GM21360 (cell line): ENCODE results near the gene SLC34A1.
"Not testable (repeated sequence)": the region's sequence is repeated elsewhere in the genome, so short reads cannot be mapped to it uniquely, and the experiment has no call there.

Experiments
- ATAC-seq: cut with Tn5 transposase; IDR thresholded peaks from one replicate; pipeline ENCODE4 v1.9.1; 2021; ENCODE audit warnings: mild to moderate bottlenecking, moderate library complexity; ENCODE audit not compliant: unreplicated experiment

The SLC34A1 gene

GRCh38 chr5:177367981-177368868 is 16.0 kb upstream of the SLC34A1 start:
- ATAC-seq = no peak

GRCh38 chr5:177368869-177369644 is 15.2 kb upstream of the SLC34A1 start:
- ATAC-seq = no peak

GRCh38 chr5:177369645-177370440 is 14.4 kb upstream of the SLC34A1 start:
- ATAC-seq = no peak

- ATAC-seq = no peak
Observed at GRCh38 chr5:177370488-177371119, 13.6 kb upstream of the SLC34A1 start.

DNA sequence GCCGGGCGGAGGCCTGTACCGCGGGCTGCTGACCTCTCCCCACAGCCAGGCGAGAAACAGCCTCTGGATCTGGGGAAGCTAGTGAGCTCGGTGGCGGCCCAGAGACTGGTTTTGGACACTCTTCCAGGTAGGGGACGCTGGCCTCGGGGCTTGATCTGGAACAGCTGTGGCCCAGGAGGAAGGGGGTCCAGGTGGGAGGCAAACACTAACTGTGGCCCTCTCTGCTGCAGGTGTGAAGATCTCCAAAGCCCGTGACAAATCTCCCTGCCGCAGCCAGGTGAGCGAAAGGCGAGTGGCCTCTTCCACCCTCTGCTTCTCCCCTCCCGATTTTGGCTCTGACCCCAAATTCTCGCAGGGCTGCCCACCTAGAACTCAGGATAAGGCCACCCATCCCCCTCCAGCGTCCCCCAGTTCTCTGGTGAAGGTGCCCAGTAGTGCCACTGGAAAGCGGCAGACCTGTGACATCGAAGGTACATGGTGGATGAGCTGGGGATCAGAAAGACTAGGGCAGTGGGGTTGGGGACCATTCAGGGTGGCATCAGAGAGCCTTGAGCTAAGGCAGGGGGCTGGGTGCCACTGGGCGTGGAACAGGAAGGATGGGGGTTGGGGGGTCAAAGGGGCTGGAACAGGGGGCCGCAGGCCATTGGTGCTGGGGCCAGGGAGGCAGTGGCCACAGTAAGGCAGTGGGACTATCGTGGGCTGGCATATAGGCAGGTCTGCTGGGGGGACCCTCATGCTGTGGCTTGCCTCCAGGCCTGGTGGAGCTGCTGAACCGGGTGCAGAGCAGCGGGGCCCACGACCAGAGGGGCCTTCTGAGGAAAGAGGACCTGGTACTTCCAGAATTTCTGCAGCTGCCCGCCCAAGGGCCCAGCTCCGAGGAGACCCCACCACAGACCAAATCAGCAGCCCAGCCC is 12.9 kb upstream of the SLC34A1 start:
- ATAC-seq = no peak

GRCh38 chr5:177372034-177372896 is 12.0 kb upstream of the SLC34A1 start:
- ATAC-seq = no peak

DNA sequence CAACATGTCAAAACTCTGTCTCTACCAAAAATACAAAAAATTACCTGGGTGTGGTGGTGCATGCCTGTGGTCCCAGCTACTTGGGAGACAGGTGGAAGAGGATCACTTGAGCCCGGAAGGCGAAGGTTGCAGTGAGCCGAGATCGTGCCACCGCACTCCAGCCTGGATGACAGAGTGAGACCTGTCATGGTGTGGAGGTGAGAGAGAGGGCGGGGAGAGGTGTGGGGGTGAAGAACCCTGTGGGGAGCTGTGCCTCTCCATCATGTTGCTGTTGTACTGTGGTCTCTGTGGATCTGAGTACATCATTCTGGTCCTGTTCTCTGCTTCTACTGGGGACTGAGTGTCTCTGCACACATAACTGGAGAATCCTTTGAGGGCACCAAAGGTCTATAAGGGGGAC is 11.3 kb upstream of the SLC34A1 start:
- ATAC-seq = no peak

GRCh38 chr5:177373806-177374205 is 10.4 kb upstream of the SLC34A1 start:
- no peak for ATAC-seq

GRCh38 chr5:177374211-177374610 is 10.0 kb upstream of the SLC34A1 start:
- ATAC-seq = no peak

DNA sequence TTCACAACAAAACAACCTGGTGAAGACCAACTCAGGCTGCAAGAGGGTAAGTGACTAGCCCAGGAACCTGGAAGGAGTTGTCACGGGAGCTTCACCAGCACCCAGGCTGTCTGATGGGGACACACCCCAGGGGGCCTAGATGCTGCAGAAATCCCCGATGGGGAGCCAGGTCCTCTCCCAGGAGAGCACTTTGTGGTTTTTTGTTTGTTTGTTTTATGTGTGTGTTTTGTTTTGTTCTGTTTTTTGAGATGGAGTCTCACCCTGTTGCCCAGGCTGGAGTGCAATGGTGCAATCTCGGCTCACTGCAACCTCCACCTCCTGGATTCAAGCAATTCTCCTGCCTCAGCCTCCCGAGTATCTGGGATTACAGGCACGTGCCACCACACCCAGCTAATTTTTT is 8.7 kb upstream of the SLC34A1 start:
- ATAC-seq = not testable (repeated sequence)

GRCh38 chr5:177376107-177376506 is 8.1 kb upstream of the SLC34A1 start:
- ATAC-seq = no peak

DNA sequence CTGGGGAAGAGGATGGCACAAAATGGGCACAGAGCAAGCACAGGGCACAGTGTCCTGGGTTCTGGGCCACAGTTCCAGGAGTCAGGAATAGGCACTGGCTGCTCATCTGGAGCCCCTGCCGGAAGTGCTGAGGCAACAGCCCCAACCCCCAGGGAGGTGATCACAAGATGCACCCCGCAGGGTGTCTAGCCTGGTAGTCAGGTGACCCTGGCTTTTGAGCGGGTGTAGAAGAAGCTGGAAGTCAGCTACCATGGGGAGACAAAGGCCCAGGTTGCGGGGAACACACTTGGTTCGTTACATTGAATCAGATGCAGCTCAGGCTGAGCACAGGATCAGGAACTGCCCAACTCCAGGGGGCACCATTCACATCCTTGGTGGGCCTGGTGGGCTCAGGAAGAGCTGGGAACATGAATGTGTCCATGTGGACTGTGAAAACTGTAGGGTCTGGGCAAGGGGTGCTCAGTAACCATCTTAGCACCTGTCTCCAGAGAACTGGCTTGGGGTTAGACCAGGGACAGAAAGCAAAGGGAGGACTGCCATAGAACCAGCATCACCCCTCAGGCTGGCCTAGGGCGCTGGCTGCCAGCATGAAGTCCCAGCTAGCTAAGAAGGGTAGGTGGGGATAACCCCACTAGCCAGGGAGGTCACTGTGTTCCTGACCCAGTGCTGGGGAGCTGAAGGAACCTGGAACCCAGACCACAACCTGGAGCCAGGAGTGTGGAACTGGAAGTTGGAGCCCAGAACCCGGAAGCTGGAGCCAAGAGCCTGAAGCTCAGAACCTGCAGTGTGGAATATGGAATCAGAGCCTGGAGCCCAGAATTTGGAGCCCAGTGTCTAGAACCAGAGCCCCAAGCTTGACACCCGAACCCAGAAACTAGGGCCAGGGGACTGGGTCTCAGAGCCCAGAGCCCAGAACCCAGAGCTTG is 6.1 kb upstream of the SLC34A1 start:
- ATAC-seq = no peak

DNA sequence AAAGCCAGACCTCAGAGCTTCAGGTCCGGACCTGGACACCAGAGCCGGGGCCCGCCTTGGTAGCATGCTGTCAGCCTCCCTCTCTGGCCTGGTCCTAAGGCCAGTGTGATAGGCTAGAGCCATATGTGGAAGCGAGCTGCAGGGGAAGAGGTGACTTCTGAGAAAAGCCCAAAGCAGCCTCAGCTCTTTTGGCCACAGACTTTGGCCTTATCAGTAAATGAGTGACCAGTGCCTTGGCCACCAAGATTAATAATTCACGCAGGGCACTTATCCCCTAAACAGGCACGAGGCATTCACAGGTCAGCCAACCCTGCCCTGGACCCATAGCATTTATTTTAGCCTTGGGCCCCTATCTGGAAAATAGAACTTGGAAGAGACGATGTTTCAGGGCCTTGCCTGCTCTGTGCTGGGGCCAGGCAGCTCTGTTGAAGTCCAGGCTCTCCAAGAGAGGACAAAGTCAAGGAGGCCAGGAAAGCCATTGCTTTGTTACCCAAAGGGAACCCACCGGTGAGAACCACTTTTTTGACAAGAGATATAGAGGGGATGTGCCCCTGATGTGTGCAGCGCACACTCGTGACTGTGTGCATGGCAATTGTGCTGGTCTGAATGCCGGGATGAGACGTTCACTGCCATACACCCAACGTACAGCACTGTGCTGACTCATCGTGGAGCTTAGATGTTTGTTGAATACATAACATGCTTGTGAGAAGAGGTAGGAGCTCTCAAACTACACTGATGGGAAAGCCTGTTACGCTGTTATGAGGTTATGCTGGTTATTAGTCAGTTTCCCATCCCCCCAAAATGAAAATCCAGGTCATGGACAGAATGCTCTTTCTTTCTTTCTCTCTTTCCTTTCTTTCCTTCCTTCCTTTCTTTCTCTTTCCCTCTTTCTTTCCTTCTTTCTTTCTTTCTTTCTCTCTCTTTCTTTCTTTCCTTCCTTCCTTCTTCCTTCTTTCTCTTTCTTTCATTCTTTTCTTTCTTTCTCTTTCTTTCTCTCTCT is 5.0 kb upstream of the SLC34A1 start:
- ATAC-seq = no peak

- no peak for ATAC-seq
Observed at GRCh38 chr5:177380805-177381126, 3.5 kb upstream of the SLC34A1 start.

- no peak for ATAC-seq
Observed at GRCh38 chr5:177382423-177383029, 1.7 kb upstream of the SLC34A1 start.

- ATAC-seq = no peak
Observed at GRCh38 chr5:177383181-177383580, 1.1 kb upstream of the SLC34A1 start.
